Lung (tissue), 12 donors: ENCODE measurements around the gene DCAF7. TPM values are rescaled to one million over a fixed set of nuclear protein-coding genes. Genes with fewer than 3 reads are reported as not detected.

ENCODE experiments used
- ATAC-seq: fragments of 200-7000 bp; cut with Tn5 transposase; one replicate; pipeline ENCODE4 v1.9.1; 2020; ENCODE audit warnings: moderate number of reproducible peaks; ENCODE audit not compliant: insufficient read depth, low FRiP score
- DNase-seq, 3 donors: peaks; one replicate each; pipeline ENCODE4 v3.0.0-alpha.2; 2013 to 2017
- H3K27ac ChIP-seq, 2 donors: one replicate each; pipeline ENCODE4 v1.5.1; 2013; ENCODE audit warnings: mild to moderate bottlenecking in 2 of 2, moderate library complexity in 2 of 2, control low read depth in 1 of 2, inconsistent platforms in 1 of 2, low read depth in 1 of 2, low read length in 1 of 2
- H3K27me3 ChIP-seq, 3 donors: one replicate each; pipeline ENCODE4 v1.5.1; 2013; ENCODE audit warnings: low read length in 2 of 3; ENCODE audit not compliant: control insufficient read depth in 3 of 3, insufficient read depth in 3 of 3
- H3K36me3 ChIP-seq, 4 donors: one replicate each; pipeline ENCODE4 v1.5.1; 2013; ENCODE audit warnings: low read length in 4 of 4, mild to moderate bottlenecking in 1 of 4, moderate library complexity in 1 of 4; ENCODE audit not compliant: control insufficient read depth in 4 of 4, insufficient read depth in 4 of 4
- H3K4me1 ChIP-seq, 5 donors: one replicate each; pipeline ENCODE4 v1.5.1; 2013; ENCODE audit warnings: low read length in 5 of 5, mild to moderate bottlenecking in 2 of 5, moderate library complexity in 1 of 5; ENCODE audit not compliant: control insufficient read depth in 5 of 5, insufficient read depth in 5 of 5
- H3K4me3 ChIP-seq: one replicate; pipeline ENCODE4 v1.5.1; 2013; ENCODE audit warnings: mild to moderate bottlenecking, control low read depth, moderate library complexity
- H3K9ac ChIP-seq, 2 donors: one replicate each; pipeline ENCODE4 v1.5.1; 2013; ENCODE audit warnings: low read length in 2 of 2, control low read depth in 1 of 2; ENCODE audit not compliant: insufficient read depth in 1 of 2
- H3K9me3 ChIP-seq, 4 donors: one replicate each; pipeline ENCODE4 v1.5.1; 2013; ENCODE audit warnings: low read length in 3 of 4, mild to moderate bottlenecking in 1 of 4, moderate library complexity in 1 of 4; ENCODE audit not compliant: control insufficient read depth in 4 of 4, insufficient read depth in 3 of 4
- WGBS, 2 donors: extraction: QIAGEN DNeasy Blood & Tissue Kit; methylation state at CpG; one replicate each; pipeline ENCODE4 v1.1.7; 2013; 5-methylcytosine and 5-hydroxymethylcytosine counted together
- polyA plus RNA-seq, 2 donors: library from polyadenylated mRNA; stranded (reverse); fragments of 200-250 nt; gene quantifications; one replicate each; pipeline ENCODE4 v1.2.1, GENCODE V29; 2013
- total RNA-seq, 2 donors: library from RNA; depleted of rRNA in 1 of 2; stranded (reverse); fragments of >200 nt in 1 of 2; gene quantifications; one replicate each; pipeline ENCODE4 v1.2.1, GENCODE V29; 2014 to 2021
- TF ChIP-seq, protein P1 (sequence below): IDR thresholded peaks from 2 replicates; pipeline ENCODE4 v1.5.1; 2012; ENCODE audit warnings: mild to moderate bottlenecking; ENCODE audit errors: control extremely low read depth, extremely low read depth
- donor health status: control.
- donor health status: control.
- donor health status: Bipolar disorder and iron deficiency.
- donor health status: healthy.
- donor health status: DM: yes; HTN: yes; CAD: no.

Gene DCAF7
- total and polyA plus RNA-seq, 4 donors: 21.7 to 76.6 (median 44.1) TPM

DNA sequence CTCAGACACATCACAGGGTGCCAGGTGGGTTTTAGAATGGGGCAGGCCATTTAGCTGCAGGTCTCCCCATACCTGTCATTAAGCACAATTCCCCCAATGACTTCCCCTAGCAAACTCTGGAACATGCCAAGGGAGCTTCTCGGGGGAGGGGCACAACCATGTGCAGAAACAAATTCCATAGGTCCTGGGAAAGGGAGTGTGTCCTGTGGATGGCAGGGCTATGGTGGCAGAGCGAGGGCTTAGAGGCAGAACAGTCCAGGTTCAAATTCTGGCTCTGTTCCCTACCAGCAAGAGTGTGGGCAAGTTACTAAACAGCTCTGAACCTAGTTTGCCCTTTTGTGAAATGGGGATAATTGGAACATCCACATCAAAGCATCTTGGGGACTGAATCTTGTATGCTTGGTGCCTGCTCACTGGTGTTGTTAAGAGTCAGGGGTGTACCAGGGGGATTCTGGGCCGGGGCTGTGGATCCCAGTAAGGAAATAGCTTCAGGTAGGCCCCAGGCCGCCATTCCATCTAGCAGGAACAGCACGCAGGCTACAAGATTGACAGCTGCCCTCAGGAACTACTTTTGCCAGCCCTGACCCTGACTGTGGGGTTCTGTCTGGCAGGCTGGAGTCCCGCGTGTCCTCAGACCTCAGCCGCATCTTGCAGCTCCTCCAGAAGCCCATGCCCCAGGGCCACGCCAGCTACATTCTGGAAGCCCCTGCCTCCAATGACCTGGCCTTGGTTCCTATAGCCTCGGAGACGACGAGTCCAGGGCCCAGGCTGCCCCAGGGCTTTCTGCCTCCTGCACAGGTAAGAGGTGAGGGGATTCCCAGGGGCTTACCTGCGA is 5.6 kb upstream of the DCAF7 start:
- ATAC-seq: no peak
- WGBS, 2 donors: 92 to 96% methylated on average over 13 of the region's 13 CpGs
- no peak overlapping the region for H3K4me3 ChIP-seq
- H3K9me3 ChIP-seq: no peaks in the 10 kb centered on the region
- DNase-seq: no peak
- H3K27me3 ChIP-seq: peaks cover 0 to 3% (median 1%) of the 10 kb centered on the region in 3 donors
- TF ChIP-seq, protein P1, sequence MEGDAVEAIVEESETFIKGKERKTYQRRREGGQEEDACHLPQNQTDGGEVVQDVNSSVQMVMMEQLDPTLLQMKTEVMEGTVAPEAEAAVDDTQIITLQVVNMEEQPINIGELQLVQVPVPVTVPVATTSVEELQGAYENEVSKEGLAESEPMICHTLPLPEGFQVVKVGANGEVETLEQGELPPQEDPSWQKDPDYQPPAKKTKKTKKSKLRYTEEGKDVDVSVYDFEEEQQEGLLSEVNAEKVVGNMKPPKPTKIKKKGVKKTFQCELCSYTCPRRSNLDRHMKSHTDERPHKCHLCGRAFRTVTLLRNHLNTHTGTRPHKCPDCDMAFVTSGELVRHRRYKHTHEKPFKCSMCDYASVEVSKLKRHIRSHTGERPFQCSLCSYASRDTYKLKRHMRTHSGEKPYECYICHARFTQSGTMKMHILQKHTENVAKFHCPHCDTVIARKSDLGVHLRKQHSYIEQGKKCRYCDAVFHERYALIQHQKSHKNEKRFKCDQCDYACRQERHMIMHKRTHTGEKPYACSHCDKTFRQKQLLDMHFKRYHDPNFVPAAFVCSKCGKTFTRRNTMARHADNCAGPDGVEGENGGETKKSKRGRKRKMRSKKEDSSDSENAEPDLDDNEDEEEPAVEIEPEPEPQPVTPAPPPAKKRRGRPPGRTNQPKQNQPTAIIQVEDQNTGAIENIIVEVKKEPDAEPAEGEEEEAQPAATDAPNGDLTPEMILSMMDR: no peak
- H3K27ac ChIP-seq: no peak overlapping the region
- no peaks in the 10 kb centered on the region for H3K36me3 ChIP-seq
- peaks cover 0 to 5% (median 3%) of the 10 kb centered on the region in 5 donors for H3K4me1 ChIP-seq
- no peak overlapping the region for H3K9ac ChIP-seq

DNA sequence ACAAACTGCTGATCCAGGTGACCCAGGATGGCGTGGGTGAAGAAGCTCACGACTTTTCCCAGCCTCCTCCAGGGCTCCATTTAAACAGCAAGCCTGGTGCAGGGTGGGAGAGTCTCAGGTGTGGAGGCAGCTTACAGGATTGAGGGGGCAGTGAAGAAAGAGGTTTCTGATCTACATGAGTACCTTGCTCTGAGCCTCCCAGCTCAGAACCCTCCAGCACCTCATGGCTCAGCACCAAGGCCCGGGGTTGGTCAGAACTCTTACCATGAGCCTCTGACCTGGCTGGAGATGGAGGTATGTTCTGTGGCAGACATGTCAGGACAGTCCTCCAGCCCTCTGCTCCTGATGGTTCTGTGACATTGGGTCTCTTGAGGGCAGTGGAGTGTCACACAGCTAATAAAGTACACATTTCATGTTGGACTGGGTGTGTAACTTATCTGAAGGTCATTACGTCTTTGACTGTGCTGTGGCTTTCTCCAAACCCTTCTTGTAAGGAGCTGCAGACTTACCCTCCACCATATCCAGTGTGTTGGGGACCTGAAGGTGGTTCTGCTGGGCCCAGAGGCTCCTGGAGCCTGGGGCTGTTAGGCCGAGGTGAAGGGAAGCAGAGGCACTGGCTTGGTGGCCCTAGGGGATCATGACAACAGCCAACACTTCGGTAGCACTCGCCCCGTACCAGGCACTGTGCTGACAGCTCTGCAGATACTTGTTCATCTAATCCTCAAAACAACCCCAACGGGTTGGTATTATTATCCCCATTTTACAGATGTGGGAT is 3.8 kb upstream of the DCAF7 start:
- DNase-seq: no peak
- H3K9me3 ChIP-seq: no peaks in the 10 kb centered on the region
- WGBS, 2 donors: 92 to 96% methylated on average over 9 of the region's 9 CpGs
- no peaks in the 10 kb centered on the region for H3K36me3 ChIP-seq
- H3K4me1 ChIP-seq: peaks cover 0 to 6% (median 3%) of the 10 kb centered on the region in 5 donors
- ATAC-seq: no peak
- TF ChIP-seq, protein P1: no peak
- no peak overlapping the region for H3K9ac ChIP-seq
- H3K4me3 ChIP-seq: no peak overlapping the region
- no peak overlapping the region for H3K27ac ChIP-seq
- no peaks in the 10 kb centered on the region for H3K27me3 ChIP-seq

DNA sequence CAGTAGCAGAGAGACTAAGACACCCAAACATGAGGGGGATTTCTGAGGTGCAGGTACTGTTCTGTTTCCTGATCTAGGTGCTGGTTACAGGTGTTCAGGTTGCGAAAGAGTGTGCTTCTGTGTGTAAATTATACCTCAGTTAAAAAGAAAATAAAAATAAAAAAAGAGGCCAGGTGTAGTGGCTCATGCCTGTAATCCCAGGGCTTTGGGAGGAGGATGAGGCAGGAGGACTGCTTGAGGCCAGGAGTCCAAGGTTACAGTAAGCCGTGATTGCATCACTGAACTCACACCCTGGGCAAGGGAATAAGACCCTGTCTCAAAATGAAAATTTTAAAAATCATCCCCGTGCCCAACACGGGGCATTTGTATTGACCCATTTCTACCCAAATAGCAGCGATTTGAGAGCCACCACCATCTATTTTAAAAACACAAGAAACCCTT is 3.2 kb upstream of the DCAF7 start:
- no peak overlapping the region for H3K4me3 ChIP-seq
- H3K9ac ChIP-seq: no peak overlapping the region
- ATAC-seq: no peak
- H3K9me3 ChIP-seq: no peaks in the 10 kb centered on the region
- DNase-seq: no peak
- WGBS, 2 donors: 71 to 72% methylated on average over 5 of the region's 5 CpGs
- TF ChIP-seq, protein P1: no peak
- H3K27me3 ChIP-seq: no peaks in the 10 kb centered on the region
- H3K4me1 ChIP-seq: peaks cover 0 to 8% (median 4%) of the 10 kb centered on the region in 5 donors
- H3K27ac ChIP-seq: no peak overlapping the region
- no peaks in the 10 kb centered on the region for H3K36me3 ChIP-seq
